HG03025 (cell line): ENCODE measurements around the gene PLEKHF1.

Experiments used
- ATAC-seq: cut with Tn5 transposase; IDR thresholded peaks from one replicate; pipeline ENCODE4 v1.9.1; 2021; ENCODE audit warnings: mild to moderate bottlenecking, moderate library complexity; ENCODE audit not compliant: unreplicated experiment, low FRiP score

PLEKHF1 gene

DNA sequence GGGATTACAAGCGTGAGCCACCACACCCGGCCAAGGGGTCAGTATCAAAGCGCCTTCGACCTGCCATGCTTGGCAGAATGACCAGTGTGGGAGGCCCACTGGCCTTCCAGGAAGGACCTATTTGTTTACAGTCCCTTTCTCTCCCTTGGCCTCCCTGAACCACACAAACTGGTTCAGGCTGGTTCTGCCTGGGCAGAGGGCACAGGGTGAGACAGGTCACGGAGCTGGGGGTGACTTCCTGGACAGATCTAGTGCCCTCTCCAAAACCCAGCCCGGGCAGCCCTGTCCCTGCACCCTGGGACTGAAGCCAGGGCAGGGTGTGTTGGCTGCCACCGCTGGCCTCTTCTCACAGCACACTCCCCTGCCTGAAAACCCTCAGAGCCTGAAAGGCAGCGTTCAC, 11.3 kb downstream of the PLEKHF1 start:
- ATAC-seq = no peak

DNA sequence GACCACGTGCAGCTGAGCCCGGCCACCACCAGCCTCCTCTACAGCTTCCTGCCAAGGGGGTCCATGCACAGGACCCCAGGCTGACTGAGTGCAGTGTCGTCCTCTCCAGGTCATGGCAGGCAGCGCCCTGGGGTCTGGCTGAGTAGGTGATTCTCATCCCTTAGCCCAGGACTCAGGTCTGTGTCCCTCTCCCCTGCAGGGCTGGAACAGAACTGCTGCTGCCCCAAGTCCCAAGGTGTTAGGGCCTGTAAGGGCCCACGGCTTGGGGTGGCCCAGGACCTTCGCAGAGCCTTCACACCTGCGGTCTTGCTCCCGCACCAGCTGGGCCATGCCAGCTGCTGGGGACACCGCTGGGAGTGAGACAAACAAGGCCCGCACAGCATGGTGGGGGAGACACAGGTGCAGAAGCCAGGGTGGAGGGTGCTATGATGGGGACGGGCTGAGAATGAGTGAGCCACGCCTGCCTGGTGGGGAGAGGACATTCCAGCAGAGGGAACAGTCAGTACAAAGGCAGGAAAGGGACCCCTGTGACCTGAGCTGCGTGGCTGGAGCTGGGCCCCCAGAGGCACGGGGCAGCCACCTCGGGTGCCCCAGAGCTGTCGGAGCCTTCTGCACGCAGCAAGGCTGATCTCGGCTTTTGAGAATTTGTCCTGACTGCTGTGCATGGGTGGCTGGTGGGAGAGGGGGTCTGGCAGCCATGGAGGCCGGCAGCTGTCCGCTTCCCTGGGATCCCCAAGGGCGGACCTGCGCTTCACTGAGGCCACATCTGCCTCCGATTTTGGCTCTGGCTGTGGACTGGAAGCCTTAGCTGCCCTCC, 11.9 kb downstream of the PLEKHF1 start:
- ATAC-seq = no peak

DNA sequence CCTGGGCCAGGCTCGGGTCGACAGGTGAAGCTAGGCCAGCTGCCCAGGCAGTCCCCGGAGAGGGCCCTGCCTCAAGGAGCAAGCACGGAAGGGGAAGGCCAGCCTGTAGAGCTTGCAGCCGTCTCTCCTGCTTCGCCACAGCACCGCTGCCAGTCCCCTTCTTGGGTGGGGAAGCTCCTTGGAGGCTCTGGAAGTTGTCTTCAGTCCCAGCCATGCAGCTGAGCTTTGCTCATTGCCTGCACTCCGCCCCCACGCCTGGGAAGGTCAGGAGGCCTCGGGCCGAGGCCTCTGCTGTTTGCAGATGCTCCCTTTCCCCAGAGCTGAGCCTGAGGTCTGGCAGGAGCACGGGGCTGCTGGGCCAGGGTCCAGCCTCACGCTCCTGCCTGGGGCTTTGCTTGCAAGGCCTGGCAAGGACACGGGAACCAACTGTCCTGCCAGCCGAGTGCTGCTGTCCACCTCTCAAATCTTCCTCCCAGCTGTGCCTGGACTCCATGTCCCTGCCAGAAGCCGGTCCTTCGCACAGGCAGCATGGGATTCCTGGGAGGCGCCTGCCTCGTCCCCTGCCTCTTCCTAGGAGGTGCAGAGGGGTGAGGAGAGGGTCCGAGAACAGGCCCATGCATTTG, 13.3 kb downstream of the PLEKHF1 start:
- ATAC-seq = no peak

DNA sequence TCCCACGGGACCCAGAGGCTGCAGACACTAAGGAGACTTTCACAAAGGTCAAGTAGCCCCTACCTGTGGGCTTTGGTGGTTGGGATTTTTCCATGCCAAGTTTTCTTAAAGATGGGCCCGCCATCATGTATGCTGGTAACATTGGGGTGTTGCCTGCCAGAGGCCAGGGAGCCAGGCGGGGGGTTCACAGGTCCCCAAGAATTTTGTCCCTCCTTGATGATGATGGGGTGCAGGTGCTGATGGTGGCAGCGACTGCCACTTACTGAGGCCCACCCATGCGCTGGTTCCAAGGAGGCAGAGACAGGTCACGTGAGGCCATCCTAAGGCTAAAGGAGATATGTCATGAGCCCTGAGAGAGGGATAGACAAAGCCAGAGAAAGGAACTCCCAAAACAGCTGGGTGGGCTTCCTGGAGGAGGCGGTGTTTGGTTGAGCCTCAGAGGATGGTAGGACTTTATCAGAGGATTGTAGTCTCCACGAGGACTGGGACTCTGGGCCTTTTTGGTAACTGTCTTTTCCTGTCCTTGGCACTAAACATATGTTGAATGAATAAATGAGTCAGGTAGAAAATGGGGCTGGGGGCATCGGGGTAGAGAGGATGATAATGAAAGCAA, 14.4 kb downstream of the PLEKHF1 start:
- no peak for ATAC-seq

DNA sequence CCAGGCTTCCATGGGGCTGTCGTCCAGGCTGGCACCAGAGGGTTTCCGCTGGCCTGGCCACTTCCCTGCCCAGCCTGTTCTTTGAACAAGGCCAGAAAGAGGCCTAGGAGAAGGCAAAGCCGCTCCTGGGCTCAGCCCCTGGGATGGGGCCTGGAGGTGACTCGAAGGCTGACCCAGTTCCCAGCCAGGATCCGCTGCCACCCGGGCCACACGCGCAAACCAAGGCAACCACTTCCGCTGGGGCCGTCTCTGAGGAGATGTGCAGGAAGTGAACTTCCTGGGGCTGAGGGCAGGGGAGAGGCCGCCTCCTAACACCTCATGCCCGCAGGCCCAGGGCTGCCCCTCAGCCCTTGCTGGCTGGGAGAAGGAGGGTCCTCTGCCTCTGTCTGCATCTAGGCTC, 15.2 kb downstream of the PLEKHF1 start:
- ATAC-seq = no peak

DNA sequence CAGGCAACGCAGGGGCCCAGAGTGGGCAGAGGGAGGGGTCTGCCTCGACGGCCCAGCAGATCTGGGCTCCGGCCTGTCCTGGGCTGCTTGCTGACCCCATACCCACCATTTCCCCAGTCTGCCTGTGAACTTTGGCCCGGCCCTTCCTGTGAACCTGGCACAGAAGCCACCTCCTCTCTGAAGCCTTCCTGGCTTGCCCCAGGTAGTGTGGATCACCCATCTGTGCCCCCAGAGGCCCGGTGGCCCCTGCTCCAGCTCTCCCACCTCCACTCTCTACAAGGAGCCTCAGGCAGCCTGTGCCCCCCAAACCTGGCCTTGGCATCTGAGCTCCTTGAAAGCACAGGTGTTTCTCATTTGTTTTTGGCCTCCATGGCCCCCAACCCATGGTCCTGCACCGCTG, 15.7 kb downstream of the PLEKHF1 start:
- no peak for ATAC-seq

DNA sequence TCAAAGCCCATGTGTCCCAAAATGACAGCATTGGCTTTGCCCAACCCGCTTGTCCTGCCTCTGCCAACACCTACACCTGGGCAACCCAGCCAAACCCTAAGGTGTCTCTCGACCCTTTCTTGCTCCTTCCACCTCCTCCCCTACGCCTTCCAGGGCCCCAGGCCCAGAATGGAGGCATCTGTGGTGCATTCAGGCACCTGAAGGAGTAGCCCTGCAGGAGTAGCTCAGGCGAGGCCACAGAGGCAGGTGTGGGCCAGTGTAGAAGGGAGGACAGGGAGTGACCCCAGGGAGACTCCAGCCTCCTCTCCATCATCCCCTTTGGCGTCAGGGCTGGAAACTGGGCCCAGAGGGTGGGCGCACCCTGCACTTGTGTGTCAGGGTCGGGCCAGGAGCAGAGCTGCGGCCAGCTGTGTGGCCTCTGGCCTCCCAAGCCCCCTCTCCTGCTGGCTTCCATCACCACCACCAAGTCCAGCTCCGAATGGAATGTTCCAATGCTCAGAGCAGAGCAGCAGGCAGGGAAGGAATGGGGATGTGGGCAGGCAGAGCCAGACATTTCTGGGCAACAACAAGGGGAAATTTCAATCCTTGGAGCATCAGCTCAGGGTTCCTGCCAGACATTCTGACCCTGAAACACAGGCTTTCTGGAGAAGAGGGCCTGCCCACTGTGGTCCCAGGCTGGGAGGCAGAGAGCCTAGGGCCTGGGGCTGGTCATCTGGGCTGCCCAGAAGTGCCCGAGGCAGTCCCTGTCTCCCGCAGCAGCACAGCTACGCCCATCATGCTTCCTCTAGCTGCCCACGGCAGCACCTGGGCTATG, 16.4 kb downstream of the PLEKHF1 start:
- no peak for ATAC-seq

DNA sequence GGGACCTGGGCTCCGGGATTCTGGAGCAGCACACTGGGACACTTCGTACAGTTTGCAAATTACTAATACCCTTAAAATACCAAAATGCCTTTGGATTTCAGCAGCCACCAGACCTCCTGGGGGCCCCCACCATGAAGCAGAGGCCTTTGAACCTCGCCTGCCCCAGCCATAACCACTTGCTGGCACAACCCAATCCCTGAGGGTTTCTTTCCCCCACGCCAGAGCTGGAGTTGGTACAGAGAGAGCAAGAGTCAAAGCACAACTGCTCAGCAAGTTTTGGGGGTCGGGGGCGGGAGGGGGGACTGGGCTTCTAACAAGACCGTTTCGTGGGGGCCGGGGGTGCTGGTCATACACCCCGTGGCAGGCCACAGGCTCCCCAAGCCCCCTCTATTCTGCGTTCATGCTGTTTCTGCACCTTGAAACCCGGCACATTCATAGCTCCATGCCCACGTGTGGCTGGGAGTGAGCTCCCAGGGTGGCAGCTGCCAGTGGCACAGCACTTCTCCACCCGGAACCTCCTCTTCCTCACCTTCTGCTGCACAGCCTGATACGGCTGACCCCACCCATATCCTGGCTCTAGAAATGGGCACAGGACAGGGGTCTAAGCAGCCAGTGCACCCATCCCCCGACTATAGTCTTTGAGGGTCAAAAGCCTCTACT, 17.1 kb downstream of the PLEKHF1 start:
- ATAC-seq = no peak

DNA sequence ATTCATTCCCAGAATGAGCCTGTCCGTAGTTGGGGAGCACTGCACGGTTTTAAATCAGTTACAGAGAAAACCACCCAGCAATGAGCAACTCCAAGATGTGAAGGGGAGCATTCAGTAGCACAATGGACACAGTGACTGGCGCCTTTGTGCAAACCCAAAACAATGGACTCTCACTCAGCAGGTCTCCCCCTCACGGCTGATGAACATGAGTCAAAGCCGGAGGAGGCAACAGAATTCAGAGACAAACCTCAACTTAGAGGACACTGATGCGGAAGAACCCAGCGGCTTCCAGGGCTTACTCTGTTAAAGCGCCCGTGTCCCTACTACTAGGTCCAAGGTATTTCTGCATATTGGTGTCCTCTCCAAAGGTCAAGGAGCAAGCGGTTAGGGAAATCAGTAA, 17.7 kb downstream of the PLEKHF1 start:
- ATAC-seq = no peak

DNA sequence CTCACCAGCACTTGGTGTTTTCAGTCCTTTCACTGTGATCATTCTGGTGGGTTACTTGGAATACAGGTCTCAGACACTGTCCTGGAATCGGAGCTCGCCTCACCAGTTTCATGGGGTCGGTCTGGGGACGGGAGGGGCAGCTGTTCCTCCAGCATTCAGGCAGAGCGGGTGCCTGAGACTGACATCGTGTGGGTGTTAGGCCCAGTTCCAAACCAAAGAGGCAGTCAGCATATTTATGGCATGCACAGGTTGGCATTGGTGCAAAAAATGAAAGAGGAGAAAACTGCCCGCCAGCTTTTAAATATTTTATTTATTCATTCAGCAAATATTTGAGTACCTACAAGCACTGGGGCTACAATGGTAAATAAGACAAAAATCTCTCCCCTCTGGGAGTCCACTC, 20.1 kb downstream of the PLEKHF1 start:
- ATAC-seq = no peak

DNA sequence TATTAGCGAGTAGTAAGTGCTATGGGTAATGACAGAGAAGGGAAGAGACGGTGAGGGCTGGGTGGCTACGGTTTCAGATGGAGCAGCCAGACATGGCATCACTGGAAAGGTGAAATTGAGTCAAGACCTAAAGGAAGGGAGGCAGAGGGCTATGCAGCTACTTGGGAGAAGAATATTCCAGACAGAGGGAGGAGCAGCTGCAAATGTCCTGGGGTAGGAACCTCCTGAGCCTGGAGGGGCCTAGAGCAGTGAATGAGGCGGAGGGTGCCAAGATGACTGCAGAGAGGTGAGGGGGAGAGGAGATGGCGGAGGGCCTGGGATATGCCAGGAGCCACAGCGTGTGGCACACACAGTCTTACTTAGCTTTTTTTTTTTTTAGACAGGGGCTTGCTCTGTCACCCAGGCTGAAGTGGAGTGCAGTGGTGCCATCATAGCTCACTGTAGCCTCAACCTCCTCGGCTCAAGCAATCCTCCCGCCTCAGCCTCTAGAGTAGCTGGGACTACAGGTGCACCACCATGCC, 21.1 kb downstream of the PLEKHF1 start:
- no peak for ATAC-seq

DNA sequence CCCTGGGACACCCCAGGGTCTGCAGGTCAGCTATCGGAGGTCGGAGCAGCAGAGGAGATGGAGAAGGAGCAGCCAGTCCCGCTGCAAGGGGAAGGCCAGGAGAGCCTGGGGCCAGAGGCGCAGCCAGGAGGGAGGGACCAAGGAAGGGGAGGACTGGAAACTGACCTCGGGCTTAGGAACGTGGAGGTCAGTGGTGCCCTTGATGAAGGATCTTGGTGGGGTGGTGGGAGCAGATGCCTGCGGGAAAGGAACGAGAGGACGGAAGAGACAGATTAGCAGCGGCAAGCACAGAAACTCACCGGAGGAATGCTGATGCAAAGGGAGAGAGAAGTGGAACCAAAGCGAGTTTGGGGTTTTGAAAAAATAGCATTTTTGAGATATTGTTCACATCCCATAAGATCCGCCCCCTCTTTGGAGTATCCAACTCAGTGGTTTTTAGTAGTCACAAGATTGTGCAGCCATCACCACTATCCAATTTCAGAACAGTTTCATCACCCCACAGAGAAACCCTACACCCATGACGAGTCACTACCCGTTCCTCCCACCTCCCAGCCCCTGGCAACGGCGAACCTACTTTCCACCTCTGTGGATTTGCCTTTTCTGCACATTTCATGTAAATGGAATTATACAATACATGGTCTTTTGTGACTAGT, 22.1 kb downstream of the PLEKHF1 start:
- no peak for ATAC-seq

DNA sequence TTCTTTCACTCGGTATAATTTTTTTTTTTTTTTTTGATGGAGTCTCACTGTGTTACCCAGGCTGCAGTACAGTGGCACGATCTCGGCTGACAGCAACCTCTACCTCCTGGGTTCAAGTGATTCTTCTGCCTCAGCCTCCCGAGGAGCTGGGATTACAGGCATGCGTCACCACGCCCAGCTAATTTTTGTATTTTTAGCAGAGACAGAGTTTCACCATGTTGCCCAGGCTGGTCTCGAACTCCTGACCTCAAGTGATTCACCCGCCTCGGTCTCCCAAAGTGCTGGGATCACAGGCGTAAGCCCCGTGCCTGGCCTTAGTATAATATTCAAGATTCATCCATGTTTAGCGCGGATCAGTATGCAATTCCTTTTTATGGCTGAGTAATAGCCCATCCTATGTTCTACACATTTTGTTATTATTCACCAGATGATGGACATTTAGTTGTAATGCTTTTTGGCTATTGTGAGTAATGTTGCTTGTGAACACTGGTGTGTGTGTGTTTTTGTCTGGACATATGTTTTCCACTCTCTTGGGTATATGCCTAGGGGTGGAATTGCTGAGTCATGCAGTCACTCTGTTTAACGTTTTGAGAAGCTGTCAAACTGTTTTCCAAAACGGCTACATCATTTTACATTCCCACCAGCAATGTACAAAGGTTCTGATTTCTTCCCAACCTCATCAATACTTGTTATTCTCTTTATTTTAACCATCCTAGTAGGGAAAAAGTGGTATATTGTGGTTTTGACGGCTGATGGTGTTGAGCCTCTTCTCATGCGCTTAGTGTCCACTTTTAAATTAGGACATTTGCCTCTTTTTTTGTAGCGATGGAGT, 22.9 kb downstream of the PLEKHF1 start:
- ATAC-seq = no peak

DNA sequence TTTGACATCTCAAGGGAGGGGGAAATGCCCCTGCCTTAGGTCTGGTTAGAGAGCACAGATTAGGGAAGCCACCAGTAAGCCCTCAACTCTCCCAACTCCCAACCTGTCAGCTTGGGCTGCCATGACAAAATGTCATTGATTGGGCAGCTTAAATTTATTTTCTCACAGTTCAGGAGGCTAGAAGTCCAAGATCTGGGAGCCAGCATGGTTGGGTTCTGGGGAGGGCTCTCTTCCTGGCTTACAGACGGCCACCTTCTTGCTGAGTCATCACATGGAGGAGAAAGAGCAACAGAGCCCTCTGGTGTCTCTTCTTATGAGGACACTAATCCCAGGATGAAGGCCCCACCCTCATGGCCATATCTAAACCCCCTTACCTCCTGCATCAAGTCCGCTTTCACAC, 25.6 kb downstream of the PLEKHF1 start:
- no peak for ATAC-seq

DNA sequence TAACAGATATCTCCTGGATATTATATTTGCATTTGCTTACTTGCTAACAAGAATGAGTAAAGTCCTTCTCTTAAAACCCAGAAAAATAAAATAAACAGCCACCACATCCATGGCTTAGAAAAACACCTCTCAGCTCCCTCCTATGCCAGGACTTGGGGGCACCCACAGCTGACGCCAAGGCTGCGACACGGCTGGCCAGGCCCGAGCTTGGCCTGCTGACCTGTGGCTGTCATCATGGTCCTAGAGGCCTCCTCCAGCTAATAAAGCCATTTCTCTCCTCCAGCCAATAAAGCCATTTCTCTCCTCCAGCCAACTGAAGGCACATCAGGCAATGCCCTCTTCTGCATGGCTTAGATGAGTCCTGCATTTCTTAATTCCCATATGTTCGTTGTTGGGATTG, 28.9 kb downstream of the PLEKHF1 start:
- no peak for ATAC-seq

DNA sequence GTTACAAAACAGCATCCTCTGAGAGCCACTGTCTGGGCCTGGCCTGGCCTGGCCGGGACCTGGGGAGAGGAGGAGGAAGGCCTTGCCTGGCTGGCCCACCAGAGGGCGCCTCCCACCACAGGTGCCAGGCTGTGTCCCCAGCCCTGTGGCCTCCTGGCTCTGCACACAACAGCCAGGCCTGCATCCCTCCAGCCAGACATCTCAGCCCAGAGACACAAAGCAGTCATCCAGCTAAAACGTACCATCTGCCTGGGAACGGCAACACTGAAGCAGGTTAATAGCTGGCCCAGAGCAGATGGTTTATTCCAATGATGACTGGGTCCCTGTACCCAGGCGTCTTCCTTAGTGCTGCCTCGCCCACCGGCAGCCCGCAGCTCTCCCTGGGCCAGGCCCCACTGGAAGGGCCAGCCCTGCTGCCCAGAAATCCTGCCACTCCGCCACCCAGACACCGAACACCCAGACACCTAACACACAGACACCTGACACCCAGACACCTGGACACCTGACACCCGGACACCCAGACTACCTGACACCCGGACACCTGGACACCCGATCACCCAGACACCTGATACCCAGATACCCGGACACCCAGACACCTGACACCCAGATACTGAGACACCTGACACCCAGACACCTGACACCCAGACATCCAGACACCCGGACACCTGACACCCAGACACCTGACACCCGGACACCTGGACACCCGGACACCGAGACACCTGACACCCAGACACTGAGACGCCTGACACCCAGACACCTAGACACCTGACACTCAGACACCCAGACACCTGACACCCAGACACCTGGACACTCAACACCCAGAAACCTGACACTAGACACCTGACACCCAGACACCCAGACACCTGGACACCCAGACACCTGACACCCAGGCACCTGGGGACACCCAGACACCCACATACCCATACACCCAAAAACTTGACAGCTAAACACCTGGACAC, 29.7 kb downstream of the PLEKHF1 start:
- peak; percentile 53 for ATAC-seq

DNA sequence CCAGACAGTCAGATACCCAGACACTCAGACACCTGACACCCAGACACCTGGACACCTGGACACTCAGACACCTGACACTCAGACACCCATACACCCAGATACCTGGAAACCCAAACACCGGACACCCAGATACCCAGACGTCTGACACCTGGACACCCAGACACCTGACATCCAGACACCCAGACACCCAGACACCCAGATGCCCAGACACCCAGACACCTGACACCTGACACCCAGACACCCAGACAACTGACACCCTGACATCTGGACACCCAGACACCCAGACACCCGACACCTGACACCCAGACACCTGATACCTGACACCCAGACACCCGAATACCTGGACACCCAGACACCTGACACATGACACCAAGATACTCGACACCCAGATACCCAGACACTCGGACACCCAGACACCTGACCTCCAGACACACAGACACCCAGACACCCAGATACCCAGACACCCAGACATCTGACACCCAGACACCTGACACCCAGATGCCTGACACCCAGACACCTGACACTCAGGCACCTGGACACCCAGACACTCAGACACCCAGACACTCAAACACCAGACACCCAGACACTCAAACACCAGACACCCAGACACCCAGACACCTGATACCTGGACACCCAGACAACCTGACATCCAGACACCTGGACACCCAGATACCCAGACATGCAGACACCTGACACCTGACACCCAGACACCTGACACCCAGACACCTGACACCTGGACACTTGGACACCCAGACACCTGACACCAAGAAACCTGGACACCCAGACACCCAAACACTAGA, 30.7 kb downstream of the PLEKHF1 start:
- ATAC-seq = no peak
